Subcutaneous adipose tissue (tissue), 4 donors: ENCODE data around the gene OR9I1. TPM values are rescaled to one million over a fixed set of nuclear protein-coding genes. Genes with fewer than 3 reads are reported as not detected.

ENCODE experiments used
- total RNA-seq, 4 donors: library from RNA; depleted of rRNA; stranded (reverse); fragments of >200 nt; gene quantifications; one replicate each; pipeline ENCODE4 v1.1.0, GENCODE V29; 2016
- TF ChIP-seq, protein P1 (sequence below): fragments of 450-650 bp; IDR thresholded peaks from one replicate; pipeline ENCODE4 v1.5.1; 2016; ENCODE audit warnings: low read depth, mild to moderate bottlenecking, control low read depth, antibody characterized with exemption, moderate library complexity

The OR9I1 gene
- total RNA-seq, 4 donors from 2014 or later = not detected

DNA sequence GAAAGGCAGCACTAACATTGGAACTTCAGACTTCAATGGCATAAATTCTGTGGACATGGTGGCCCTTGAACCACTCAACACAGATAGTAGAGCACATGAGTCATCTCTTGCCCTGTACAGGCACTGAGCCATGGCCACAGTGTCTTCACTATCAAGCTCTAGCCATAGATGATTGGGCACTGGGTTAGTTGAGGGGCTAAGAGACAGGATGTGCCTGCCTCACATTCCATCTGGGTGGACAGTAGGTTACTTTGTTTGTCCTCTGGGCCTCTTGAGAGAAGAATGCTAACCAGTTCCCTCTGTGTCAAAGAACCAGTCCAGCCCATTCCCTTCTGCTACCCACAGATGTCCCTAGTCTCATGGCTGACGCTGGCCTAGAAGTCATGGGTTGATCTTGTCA, 54.7 kb downstream of the OR9I1 start:
- TF ChIP-seq, protein P1, sequence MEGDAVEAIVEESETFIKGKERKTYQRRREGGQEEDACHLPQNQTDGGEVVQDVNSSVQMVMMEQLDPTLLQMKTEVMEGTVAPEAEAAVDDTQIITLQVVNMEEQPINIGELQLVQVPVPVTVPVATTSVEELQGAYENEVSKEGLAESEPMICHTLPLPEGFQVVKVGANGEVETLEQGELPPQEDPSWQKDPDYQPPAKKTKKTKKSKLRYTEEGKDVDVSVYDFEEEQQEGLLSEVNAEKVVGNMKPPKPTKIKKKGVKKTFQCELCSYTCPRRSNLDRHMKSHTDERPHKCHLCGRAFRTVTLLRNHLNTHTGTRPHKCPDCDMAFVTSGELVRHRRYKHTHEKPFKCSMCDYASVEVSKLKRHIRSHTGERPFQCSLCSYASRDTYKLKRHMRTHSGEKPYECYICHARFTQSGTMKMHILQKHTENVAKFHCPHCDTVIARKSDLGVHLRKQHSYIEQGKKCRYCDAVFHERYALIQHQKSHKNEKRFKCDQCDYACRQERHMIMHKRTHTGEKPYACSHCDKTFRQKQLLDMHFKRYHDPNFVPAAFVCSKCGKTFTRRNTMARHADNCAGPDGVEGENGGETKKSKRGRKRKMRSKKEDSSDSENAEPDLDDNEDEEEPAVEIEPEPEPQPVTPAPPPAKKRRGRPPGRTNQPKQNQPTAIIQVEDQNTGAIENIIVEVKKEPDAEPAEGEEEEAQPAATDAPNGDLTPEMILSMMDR = no peak

DNA sequence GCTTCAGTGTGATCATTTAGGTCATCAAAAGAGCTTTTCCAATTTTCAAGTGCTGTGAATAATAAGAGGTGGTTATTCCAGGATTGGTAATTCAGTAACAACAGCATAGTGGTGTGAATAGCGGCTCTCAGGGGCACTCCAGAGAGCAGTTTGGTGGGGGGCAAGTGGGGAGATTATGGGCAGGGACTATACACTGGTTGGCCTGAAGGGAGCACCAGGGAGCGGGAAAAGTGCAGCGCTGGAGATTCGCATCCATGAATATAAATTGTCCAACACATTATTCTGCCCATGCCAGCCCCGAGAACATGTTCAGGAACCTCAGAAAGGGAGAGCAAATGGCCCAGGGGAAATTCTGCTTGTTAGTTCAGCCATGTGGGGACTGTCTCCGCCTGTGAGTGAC, 56.7 kb downstream of the OR9I1 start:
- TF ChIP-seq, protein P1 = no peak

DNA sequence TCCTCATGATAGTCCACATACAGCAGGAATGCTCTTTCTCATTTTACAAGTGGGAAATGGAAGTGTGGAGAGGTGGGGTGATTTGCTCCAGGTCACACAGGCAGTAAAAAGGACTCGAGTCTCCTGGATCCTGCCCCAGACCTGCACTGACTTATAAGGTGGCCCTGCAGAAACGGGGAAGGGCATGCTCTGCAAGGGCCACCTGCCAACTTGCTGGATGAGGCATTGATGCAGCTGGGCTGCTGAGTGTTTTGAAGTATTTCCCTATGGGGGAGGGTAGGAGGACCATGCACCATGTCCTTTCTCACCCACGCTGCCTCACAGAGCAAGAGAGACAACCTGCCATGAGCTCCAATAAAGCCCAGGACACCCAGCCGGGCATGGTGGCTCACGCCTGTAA, 57.6 kb downstream of the OR9I1 start:
- TF ChIP-seq, protein P1 = no peak

Other genes with a start within 250 kb of the OR9I1 start
- gene OR9Q1, start 101.6 kb downstream of the OR9I1 start, total RNA-seq = not detected
- gene OR6Q1, start 94.6 kb downstream of the OR9I1 start, total RNA-seq = not detected
- gene OR9Q2, start 63.5 kb upstream of the OR9I1 start, total RNA-seq = not detected
- gene OR1S2, start 78.6 kb upstream of the OR9I1 start, total RNA-seq = not detected
- gene OR1S1, start 87.2 kb upstream of the OR9I1 start, total RNA-seq = not detected
- not detected for gene OR10Q1, start 103.4 kb upstream of the OR9I1 start, total RNA-seq
- not detected for gene OR10W1, start 142.7 kb upstream of the OR9I1 start, total RNA-seq
- gene OR5B17, start 233.5 kb upstream of the OR9I1 start, total RNA-seq = not detected